GM21515 (cell line): ENCODE results near the gene MASP1.
A peak's percentile ranks its signal among the peaks of the same experiment; 100 is the strongest.

ENCODE experiments used
- ATAC-seq: cut with Tn5 transposase; IDR thresholded peaks from one replicate; pipeline ENCODE4 v1.9.1; 2021; ENCODE audit not compliant: unreplicated experiment

Gene MASP1, protein sequence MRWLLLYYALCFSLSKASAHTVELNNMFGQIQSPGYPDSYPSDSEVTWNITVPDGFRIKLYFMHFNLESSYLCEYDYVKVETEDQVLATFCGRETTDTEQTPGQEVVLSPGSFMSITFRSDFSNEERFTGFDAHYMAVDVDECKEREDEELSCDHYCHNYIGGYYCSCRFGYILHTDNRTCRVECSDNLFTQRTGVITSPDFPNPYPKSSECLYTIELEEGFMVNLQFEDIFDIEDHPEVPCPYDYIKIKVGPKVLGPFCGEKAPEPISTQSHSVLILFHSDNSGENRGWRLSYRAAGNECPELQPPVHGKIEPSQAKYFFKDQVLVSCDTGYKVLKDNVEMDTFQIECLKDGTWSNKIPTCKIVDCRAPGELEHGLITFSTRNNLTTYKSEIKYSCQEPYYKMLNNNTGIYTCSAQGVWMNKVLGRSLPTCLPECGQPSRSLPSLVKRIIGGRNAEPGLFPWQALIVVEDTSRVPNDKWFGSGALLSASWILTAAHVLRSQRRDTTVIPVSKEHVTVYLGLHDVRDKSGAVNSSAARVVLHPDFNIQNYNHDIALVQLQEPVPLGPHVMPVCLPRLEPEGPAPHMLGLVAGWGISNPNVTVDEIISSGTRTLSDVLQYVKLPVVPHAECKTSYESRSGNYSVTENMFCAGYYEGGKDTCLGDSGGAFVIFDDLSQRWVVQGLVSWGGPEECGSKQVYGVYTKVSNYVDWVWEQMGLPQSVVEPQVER

DNA sequence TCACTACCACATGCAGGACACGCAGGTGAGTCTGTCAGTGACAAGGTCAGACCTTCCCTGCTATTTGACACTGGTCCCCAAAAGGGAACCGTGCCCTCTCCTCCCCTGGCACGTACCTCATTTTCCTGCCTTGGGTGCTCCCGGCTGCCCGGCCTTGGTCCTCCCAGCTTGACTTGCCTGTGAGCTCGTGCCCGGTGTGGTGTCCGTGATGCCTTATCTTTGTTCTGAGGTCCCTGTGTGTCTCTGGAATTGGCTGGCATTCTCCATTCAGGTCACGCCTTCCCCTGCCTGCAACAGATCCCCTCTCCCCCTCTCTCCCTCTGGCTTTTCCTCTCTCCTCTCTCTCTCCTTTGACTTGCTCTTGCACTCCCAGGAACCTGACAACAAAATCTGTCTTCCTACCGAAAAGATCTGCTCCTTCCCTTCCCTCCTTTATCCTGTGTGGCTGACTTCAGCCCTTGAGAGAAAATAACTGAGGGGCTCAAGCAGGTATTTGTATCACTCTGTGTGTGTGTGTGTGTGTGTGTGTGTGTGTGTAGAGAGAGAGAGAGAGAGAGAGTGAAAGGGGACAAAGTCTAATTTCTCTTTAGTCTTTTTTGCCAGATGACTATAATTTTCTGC lies at the start of gene MASP1:
Gene MASP1 (minus strand): TSS at position 226 of the 621 bp plus-strand sequence. CDS start 105 bp downstream, at position 121.
- ATAC-seq: no peak

DNA sequence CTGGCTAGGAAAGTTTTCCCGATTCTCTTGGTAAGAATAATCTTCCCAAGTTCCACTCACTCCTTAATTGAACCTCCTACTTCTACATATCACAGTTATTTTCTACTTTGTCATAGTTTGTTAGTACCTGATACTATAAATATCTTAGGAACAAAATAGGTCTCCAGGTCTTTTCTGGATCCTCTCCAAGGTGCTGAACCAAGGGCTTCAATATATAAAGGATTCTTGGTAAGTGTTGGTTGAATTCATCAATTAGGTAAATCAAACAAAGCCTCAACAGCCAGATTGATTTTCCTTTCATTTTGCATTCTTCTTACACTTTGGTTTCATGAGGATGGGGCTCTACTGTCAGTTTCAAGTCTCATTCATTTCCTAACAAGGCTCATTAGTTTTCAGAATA lies 49.0 kb upstream of the MASP1 start:
- no peak for ATAC-seq

DNA sequence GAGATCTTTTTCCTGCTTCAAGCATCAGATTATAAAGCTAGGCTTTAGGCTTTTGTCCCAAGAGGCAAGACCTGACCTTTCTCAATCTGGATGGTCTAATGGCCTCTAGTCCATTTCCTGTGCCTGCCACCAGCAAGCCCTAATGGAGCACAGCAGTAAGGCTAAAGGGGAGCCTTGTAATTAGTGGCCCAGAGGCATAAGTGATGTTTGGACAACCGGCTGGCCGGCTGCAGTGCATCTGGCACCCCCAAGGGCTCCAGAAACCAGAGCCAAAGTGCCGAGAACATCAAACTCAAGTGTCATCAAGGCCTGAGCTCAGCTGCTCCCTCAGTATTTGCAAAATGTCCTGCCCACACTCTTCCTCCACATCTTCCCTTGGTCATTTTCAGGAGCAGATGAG lies 44.8 kb upstream of the MASP1 start:
- ATAC-seq: no peak

DNA sequence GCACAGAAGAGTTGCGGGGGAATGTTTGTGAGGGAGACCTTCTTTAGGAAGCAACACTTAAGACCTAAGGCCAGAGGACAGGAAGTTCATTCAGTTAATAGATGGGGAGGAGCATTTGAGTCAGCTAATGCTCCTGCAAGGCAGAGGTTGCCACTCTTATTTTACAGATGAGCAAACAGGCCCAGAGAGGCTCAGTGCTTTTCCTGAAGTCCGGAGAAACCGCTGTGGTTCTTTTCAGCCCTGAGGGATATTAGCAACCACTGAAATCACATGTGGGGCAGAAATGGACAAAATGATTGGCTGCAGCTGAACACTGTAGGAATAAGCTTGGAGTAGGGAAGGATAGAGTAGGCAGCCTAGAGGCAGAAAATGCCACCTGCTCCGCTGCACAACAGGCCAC lies 43.4 kb upstream of the MASP1 start:
- no peak for ATAC-seq

DNA sequence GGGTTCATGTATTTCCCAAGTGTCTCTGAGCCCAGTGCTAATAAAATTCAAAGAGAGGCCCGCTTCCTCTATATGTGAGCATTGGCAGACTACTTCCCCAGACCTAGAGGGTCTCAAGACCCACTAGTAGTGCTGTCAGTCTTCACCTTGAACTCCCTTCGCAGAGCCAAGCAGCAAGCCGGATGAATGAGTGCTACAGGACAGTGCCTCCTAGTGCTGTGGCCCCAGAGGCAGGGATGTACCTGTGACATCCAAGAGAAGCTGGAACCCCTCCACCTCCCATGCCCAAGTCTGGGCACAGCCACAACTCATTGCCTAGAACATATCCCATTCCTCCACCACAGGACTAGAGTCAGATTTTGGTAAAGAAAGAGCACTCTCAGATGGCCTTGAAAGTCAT lies 37.2 kb upstream of the MASP1 start:
- ATAC-seq: no peak

DNA sequence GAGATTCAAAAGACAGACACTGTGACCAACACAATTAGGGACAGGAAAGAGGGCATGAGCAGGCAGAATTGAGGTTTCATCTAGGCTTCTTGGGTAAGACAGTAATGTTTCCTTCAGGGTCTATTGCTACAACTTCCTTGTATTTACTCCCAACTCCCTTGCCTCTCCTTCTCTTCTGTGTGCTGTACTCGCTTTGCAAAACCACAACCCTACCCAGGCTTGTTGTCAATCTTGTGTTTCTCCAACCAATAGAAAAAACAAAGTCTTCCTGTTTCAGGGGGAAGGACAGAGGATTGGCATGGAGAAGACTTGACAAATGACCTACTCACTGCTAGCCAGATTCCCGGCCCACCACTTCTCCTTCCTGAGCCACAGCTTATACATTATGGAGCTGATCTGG lies 36.3 kb upstream of the MASP1 start:
- no peak for ATAC-seq

DNA sequence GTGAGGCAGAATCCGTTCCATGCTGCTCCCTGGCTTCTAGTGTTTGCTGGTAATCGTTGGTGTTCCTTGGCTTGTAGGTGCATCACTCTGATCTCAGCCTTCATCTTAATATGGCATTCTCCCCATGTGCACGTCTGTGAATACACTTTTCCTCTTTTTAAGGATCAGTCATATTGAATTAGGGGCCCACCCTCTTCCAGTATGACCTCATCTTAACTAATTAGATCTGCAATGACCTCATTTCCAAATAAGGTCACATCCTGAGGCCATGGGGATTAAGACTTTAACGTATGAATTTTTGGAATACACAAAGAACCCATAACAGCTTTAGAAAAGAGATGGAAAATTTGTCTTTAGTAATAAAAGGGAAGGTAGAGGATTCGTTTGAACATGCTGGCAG lies 34.1 kb upstream of the MASP1 start:
- no peak for ATAC-seq

DNA sequence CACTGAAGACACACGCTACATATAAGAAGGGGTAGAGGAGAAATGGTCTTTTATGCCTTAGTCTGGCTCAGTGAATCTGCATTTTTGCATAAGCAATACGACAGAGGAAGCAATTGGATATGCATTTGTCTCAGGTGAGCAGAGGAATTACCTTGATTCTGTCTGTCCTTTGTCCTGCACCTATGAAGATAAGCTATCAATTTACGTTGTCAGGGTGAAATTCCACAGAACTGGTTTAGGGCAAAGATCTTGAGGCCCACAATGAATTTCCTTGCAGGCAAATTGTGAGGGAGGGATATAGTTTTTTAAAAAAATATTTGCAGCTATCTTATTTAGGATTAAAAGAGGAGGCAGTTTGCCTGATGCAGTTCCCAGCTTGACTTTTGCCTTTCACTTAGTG lies 31.6 kb upstream of the MASP1 start:
- ATAC-seq: no peak

DNA sequence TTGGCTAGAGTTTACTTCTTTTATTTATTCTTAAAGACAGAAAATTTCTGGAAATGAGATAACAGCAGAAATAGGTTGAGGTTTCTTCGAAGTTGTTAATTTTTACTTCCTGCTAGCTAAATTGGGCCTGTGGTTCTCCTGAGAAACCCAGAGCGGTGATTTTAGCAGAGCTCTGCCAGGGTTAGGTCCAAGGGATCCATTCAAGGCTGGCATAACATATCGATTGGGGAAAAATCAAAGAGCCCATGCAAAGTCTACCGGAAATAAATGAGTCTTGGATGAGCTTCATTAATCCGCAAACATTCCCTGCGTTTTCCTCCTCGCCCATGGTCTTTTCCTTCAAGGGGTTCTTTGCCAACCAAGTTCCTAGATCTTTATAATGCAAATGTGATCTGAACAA lies 30.8 kb upstream of the MASP1 start:
- ATAC-seq: no peak

DNA sequence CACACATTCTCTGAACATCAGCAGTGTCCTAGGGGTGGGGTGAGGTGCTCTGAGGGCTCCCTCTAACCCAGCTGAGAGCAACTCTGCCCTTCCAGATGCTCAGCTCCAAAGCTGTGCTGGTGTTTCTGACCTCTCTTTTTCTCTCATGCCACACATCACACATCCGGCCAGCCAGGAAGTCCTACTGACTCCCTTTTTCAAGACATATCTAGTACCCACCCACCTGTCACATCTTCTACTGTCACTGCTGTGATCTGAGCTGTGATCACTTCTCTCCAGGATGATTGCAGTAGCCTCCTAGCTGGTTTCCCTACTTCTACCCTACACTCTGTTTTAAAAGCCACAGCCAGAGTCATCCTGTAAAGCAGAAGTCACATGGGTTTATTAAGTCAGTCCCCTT lies 30.2 kb upstream of the MASP1 start:
- ATAC-seq: no peak

DNA sequence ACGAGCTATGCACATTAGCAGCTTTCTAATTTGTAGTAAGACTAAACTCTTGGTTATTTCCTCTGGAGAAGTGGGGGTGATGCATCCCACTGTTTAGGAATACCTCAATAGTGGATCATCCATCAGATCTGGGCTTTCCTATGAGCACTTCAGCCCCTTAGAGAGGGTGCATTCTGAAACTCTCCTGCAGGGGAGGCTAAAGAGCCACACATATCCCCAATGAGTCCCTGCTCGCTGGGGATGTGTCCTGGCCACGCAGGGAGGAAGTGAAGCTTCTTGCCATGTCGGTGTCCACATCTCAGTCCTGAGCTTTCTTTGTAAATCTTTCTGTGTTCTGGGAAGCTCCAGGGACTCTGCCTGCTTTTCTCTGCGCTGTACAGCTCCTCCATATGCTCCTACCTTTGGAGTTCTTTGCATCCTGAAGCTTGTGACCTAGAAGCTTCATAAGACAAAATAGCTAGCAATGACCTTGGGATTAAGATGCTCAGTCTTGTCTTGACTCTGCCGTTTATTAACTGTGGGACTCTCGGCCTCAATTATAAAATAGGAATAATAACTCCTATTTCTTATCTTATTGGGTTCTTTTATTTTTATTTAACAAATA lies 28.3 kb upstream of the MASP1 start:
- peak; percentile 84 for ATAC-seq

DNA sequence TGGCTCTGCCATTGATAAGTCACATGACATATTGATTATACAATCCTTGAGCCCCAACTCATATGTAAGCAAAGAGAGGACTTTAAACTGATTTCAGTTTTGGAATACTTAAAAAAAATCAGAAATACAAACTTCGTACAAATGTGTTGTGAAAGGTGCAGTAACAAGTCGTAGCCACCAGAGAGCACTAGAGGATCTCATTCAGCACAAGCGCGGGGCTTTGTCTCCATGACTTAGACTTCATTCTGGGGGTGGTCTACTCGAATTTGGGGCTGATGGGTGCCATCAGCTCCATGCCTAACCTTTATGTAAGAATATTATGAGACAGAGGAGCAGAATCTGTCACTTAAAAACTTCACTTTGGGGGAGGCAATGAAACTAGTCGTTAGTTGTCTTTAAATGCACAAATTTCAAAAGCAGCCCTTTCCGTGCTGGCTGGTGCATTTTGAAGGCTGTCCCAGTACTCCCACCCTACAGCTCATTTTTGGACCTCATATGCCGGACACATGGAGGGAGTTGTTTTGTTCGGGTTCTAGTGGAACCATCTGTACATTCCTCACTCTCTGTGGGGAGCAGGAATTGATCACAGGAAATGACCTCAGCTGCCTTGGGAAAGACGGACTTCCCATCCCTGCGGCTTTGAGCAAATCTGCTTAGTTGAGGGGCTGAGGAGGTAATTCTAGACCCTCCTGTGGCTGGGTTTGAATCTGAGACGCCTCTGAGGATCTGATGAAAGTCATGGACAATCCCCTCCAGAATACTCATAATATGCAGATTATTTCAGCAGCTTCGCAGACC lies 27.5 kb upstream of the MASP1 start:
- no peak for ATAC-seq

DNA sequence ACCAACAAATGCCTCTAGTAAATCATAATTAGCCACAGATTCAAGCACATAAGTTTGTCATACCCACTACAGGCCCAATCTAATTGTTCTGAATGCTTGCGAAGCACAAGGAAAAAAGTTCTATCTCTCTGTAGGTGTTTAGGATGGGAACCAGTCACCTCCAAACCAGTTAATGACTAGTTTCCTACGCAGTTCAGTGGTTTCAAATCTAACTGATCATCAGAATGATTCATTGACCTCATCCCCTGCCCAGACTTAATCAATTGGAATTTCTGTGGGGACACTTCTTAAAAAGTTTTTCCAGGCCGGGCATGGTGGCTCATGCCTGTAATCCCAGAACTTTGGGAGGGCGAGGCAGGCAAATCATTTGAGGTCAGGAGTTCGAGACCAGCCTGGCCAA lies 24.3 kb upstream of the MASP1 start:
- no peak for ATAC-seq

DNA sequence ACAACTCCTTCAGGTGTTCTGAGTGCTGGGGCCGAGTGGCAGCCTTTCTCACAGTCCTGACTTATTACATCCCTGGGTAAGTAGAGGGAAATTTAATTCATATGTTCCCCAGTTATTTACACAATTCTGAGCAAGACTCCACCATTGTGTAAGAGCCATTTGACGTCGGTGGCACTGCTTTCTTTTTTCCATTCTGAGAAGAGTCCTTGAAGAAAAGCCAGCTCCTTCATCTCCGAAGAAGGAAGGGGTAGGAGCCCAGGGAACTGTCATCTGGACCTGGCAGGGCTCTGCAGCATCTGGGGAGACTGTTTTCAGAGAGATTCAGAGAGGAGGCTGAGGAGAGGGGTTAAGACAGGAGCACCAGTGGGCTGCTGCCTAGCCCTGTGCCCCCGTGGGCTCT lies 22.6 kb upstream of the MASP1 start:
- no peak for ATAC-seq

DNA sequence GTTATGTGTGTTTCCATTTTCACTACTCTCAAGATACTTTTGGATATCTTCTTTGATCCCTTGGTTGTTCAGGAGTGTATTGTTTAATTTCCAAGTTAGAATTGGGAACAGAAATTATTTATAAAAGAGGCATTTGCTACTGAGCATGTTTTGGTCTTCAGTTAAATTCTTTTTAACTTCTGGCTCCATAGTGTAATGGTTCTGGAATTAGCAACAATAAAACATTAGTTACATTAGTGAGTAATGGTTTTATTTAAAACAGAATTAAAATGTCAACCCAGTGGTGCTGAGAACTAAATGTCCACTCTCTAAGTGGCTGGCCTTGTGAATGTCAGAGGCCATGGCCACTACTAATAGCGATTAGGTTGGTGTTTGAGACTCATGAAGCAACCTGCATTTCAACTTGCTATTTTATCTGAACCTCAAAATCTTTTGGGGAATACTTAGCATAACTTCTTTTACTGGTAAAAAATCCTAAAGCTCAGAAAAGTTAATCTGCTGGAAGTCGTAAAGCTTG lies 19.5 kb upstream of the MASP1 start:
- ATAC-seq: no peak

DNA sequence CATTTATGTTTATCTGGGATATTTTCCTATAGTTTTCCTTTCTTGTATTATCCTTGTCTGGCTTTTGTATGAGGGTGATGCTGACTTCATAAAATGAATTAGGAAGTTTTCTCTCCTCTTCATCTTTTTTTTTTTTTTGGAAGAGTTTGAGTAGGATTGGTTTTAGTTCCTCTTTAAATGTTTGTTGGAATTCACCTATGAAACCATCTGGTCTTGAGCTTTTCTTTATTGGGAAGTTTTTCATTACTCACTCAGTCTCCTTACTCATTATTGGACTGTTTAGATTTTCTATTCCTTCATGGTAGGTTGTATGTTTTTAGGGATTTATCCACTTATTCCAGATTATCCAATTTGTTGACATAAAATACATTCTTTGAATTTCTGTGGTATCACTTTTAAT lies 18.7 kb upstream of the MASP1 start:
- ATAC-seq: no peak

DNA sequence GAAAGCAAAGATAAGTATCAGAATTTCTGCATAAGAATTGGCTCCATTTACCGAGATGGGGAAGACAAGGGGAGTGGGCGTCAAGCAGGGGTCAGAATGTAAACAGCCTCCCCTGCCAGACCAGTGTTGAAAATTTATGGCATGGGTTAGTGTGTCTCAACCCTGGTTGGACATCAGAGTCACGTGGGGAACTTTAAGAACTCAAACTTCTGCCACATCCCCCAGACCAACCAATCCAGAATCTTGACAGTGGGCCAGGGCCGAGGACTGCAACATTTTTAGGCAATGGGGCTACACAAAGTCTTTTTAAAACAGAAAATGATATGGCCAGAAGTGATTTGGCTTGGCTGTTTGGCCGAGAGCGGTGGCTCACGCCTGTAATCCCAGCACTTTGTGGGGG lies 14.3 kb upstream of the MASP1 start:
- ATAC-seq: no peak

DNA sequence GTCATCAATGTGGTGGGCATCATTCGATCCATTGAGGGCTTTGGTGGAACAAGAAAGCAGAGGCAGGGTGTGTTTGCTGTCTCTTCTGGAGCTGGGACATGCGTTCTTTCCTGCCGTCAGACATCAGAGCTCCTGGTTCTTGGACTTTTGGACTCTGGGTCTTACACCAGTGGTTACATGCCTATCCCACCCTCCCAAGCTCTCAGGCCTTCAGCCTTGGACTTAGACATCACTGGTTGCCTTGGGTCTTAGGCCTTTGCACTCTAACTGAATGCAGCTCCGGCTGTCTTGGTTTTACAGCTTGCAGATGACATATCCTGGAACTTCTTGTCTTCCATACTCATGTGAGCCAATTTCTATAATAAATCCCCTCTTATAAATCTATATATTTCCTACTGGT lies 8.1 kb upstream of the MASP1 start:
- ATAC-seq: no peak

DNA sequence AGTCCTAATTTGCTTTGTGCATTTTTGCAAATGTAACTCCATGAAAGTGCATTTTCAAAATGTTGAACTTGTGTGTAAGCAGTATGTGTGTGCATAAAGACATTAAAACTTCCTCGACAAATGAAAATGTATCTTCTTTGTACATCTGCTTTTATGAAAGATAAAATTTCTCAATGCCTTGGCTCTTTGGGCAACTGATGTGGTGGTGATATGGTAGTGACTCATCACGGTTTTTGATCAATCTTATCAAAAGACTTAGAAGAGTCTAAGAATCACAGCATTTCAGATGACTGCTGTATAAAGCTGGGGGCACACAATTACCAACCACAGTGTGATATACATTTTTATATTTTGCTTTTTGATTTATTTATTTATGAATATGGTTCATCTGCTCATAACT lies 5.4 kb upstream of the MASP1 start:
- ATAC-seq: no peak

DNA sequence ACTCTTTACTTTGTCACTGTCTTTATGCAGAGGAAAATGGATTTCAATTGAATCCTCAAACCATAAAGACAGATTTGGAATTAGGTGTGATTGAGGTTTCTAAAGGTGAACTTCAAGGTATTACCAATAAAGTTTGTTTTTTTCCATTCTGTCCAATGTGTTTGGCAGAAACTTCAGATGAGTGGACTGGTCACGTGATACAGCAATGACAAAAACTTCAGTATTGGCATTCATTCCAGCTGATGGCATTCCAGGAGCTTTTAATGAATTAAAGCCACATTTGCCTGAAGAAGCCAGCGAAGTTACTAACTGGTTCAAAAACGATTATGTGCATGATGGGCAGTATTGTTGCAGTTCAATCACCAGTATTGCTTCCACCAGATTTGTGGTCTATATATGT lies 4.5 kb upstream of the MASP1 start:
- ATAC-seq: no peak
